GM12878 (cell line): ENCODE data around the gene SSH2. TPM values are rescaled to one million over a fixed set of nuclear protein-coding genes. Genes with fewer than 3 reads are reported as not detected.

Experiments used
- ATAC-seq: fragments of 200-7000 bp; cut with Tn5 transposase; 3 replicates; pipeline ENCODE4 v1.9.1; 2020; ENCODE audit warnings: mild to moderate bottlenecking, moderate library complexity
- BruUV-seq: library from RNA; stranded (reverse); fragments of 400-500 nt; replicated peaks from 2 replicates; lab custom pipeline; 2021; lab: Mats Ljungman, UMichigan
- CTCF ChIA-PET: fragments of 300-600 bp; sonication (Branson Sonifier 250); formaldehyde crosslinking; extraction: SDS; loops from one replicate; lab custom pipeline; 2021; ENCODE audit warnings: inconsistent platforms; lab: Yijun Ruan, JAX
- POLR2A ChIA-PET: fragments of 350-600 bp; formaldehyde crosslinking; extraction: SDS; loops from one replicate; lab custom pipeline; 2021; ENCODE audit warnings: inconsistent platforms; lab: Charles Lee
- RAD21 ChIA-PET: fragments of 300-600 bp; sonication (Branson Sonifier 250); formaldehyde crosslinking; loops from one replicate; lab custom pipeline; 2023; ENCODE audit warnings: antibody characterized with exemption; ENCODE audit not compliant: unreplicated experiment; lab: Charles Lee
- SMC1A ChIA-PET: fragments of 300-600 bp; sonication (Branson Sonifier 250); formaldehyde crosslinking; loops from one replicate; lab custom pipeline; 2023; ENCODE audit not compliant: unreplicated experiment, uncharacterized antibody; lab: Charles Lee
- DNase-seq: peaks from one replicate; pipeline ENCODE4 v3.0.0-alpha.2; 2011; ENCODE audit warnings: low read depth, low spot score
- FAIRE-seq: peaks from 3 replicates; lab custom pipeline; 2011; peaks lifted over from hg19 to GRCh38; lab: Jason Lieb, UNC
- H2AFZ ChIP-seq: 2 replicates; pipeline ENCODE4 v1.6.0; 2011; ENCODE audit warnings: low read depth, low read length, control low read depth; ENCODE audit not compliant: control insufficient read depth
- H3K27ac ChIP-seq: 2 replicates; pipeline ENCODE4 v1.5.1; 2011; ENCODE audit warnings: control low read depth; ENCODE audit not compliant: control insufficient read depth, insufficient read depth
- H3K27me3 ChIP-seq, 2 experiments: replicated peaks in 1 of 2; 2 replicates each; pipeline versions ENCODE4 v1.6.0 to v1.6.1; 2011; ENCODE audit warnings: low read length in 1 of 2; ENCODE audit not compliant: control insufficient read depth in 2 of 2, insufficient read depth in 2 of 2
- H3K36me3 ChIP-seq, 2 experiments: 2 replicates each; pipeline ENCODE4 v1.5.1; 2011; ENCODE audit warnings: low read length in 1 of 2; ENCODE audit not compliant: control insufficient read depth in 2 of 2, insufficient read depth in 2 of 2
- H3K4me1 ChIP-seq: 2 replicates; pipeline ENCODE4 v1.6.1; 2011; ENCODE audit warnings: mild to moderate bottlenecking, low read length, moderate library complexity, mixed read lengths; ENCODE audit not compliant: control insufficient read depth, insufficient read depth
- H3K4me2 ChIP-seq: 2 replicates; pipeline ENCODE4 v1.6.0; 2011; ENCODE audit warnings: control low read depth; ENCODE audit not compliant: control insufficient read depth, insufficient read depth
- H3K4me3 ChIP-seq: fragments of 200-600 bp; sonication (generic); 2 replicates; pipeline ENCODE4 v1.5.1; 2016
- H3K79me2 ChIP-seq: 2 replicates; pipeline ENCODE4 v1.6.0; 2011; ENCODE audit warnings: low read length; ENCODE audit not compliant: control insufficient read depth, insufficient read depth
- H3K9ac ChIP-seq: 2 replicates; pipeline ENCODE4 v1.8.0; 2011; ENCODE audit warnings: low read length, control low read depth, mixed read lengths; ENCODE audit not compliant: control insufficient read depth, insufficient read depth
- H3K9me3 ChIP-seq: replicated peaks from 3 replicates; pipeline ENCODE4 v1.5.1; 2011; ENCODE audit warnings: mild to moderate bottlenecking, low read length; ENCODE audit not compliant: control insufficient read depth, insufficient read depth
- H4K20me1 ChIP-seq: 2 replicates; pipeline ENCODE4 v1.6.0; 2011; ENCODE audit not compliant: control insufficient read depth, insufficient read depth
- FOS ChIP-seq: IDR thresholded peaks from 3 replicates; pipeline ENCODE4 v1.6.1; 2011; ENCODE audit warnings: borderline replicate concordance; ENCODE audit not compliant: insufficient read length; ENCODE audit errors: extremely low read depth
- HDGF ChIP-seq: fragments of 450-650 bp; IDR thresholded peaks from 2 replicates; pipeline ENCODE4 v1.6.1; 2016; ENCODE audit warnings: antibody characterized with exemption
- NR2C2 ChIP-seq: IDR thresholded peaks from 2 replicates; pipeline ENCODE4 v1.6.1; 2011; ENCODE audit warnings: borderline replicate concordance, low read depth; ENCODE audit not compliant: control insufficient read depth, insufficient read length
- PML ChIP-seq: IDR thresholded peaks from 2 replicates; pipeline ENCODE4 v1.6.1; 2012; ENCODE audit warnings: low read length, inconsistent platforms
- PRDM15 ChIP-seq: fragments of 450-650 bp; formaldehyde crosslinking; IDR thresholded peaks from 2 replicates; pipeline ENCODE4 v1.4.0; 2020; ENCODE audit warnings: mild to moderate bottlenecking, moderate library complexity
- RFX5 ChIP-seq: IDR thresholded peaks from 2 replicates; pipeline ENCODE4 v1.6.1; 2011; ENCODE audit warnings: low read depth, low read length, improper control_type of control experiment
- TCF12 ChIP-seq: IDR thresholded peaks from 2 replicates; pipeline ENCODE4 v1.6.1; 2011; ENCODE audit warnings: low read depth, mild to moderate bottlenecking, low read length
- ZNF687 ChIP-seq: fragments of 450-650 bp; IDR thresholded peaks from 2 replicates; pipeline ENCODE4 v1.6.1; 2017; ENCODE audit warnings: mild to moderate bottlenecking, moderate library complexity
- ZZZ3 ChIP-seq: IDR thresholded peaks from 2 replicates; pipeline ENCODE4 v1.6.1; 2011; ENCODE audit warnings: low read depth; ENCODE audit not compliant: control insufficient read depth, insufficient read length
- WGBS: methylation state at CpG from one replicate; pipeline ENCODE4 v1.1.6; 2016; ENCODE audit warnings: low lambda C conversion rate; ENCODE audit not compliant: insufficient replicate concordance, insufficient coverage; ENCODE audit errors: missing lambda C conversion rate; 5-methylcytosine and 5-hydroxymethylcytosine counted together
- in situ Hi-C: fragments of 300-500 bp; cut with MboI; formaldehyde crosslinking; loops from 9 replicates; pipeline ENCODE4 v1.14.3; 2018; ENCODE audit warnings: mixed read lengths
- intact Hi-C: fragments of 100-400 bp; cut with micrococcal nuclease; formaldehyde crosslinking; loops from one replicate; pipeline ENCODE4 v1.14.2; 2022; ENCODE audit not compliant: unreplicated experiment
- polyA plus RNA-seq, 11 experiments: library from polyadenylated mRNA; depleted of rRNA in 4 of 11; unstranded in 6 of 11; stranded (reverse) in 5 of 11; fragments of >200 nt; fragmentation: Nextera tagmentation in 4 of 11; fragmentation: Illumina TruSeq in 1 of 11; extraction: Ambion mirVana in 4 of 11; extraction: Trizol in 1 of 11; gene quantifications; 1 replicate in 1 of 11; 2 replicates in 10 of 11; pipeline versions ENCODE4 v1.2.1 to v1.2.3, GENCODE V29; 2011 to 2016; ENCODE audit warnings: inconsistent platforms in 2 of 11, missing spikeins in 2 of 11, low read depth in 1 of 11
- total RNA-seq, 4 experiments: library from RNA; depleted of rRNA in 3 of 4; stranded (reverse); fragments of >200 nt in 3 of 4; fragmentation: Illumina TruSeq in 1 of 4; extraction: Trizol in 1 of 4; gene quantifications; 2 replicates each; pipeline versions ENCODE4 v1.2.1 to v1.2.3, GENCODE V29; 2013 to 2021
- TF ChIP-seq, protein P1 (sequence below): IDR thresholded peaks from 2 replicates; pipeline ENCODE4 v1.6.1; 2011; ENCODE audit warnings: borderline replicate concordance, low read depth, mild to moderate bottlenecking, moderate library complexity, low read length; ENCODE audit not compliant: insufficient read depth, poor library complexity, severe bottlenecking

The SSH2 gene
- total and polyA plus RNA-seq, 10 of the 15 experiments (the other 5 are each of a cell fraction or from before 2014, with no cell fraction given), result 9.3 to 65.9 (median 34.0) TPM

DNA sequence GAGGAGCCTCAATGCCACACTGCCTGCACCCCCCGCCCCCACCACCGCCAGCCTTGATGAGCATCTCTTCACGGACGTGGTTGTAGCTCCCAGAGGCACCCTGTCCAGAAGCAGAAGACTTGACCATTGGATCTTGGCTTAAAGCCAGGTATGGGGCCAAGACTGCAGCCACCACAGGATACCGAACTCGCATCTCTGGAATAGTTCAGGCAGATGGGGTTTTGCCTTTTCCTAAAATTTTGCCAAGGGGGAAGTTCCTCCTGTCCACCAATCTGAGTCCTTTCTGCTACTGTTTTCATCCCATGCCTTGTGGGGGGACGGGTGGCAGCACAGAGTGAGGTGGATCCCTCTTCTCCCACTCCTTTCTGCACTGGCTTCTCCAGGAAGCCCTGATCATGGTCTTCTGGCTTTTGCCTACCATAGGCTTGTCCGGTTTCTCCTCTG lies 308.3 kb downstream of the SSH2 start:
- no peaks in the 10 kb centered on the region for H3K79me2 ChIP-seq
- no peak overlapping the region for H3K9ac ChIP-seq
- H2AFZ ChIP-seq, result no peak overlapping the region
- peaks cover 19% of the 10 kb centered on the region for H3K4me1 ChIP-seq
- RAD21 ChIA-PET, result interaction anchor here (0.9 to 2.3 kb wide), 3 partner anchors 157 to 472 kb away, joined by 3 to 8 read pairs (median 5); no protein-coding TSS in a partner anchor
- in situ Hi-C loops, result no loop called here
- H3K9me3 ChIP-seq, result no peaks in the 10 kb centered on the region
- H3K27ac ChIP-seq, result no peak overlapping the region
- POLR2A ChIA-PET, result no interaction called here
- WGBS, result 80% methylated on average over 8 of the region's 8 CpGs
- no TSS peak for BruUV-seq
- H4K20me1 ChIP-seq, result peaks cover 3% of the 10 kb centered on the region; the same call in 1 of the 2 replicates
- FAIRE-seq (no peak), DNase-seq (no peak), ATAC-seq (no peak)
- peak overlapping the region; percentile 88 for H3K4me2 ChIP-seq
- CTCF ChIA-PET, result interaction anchor here (0.7 to 5.9 kb wide), 6 partner anchors 41 to 310 kb away, joined by 3 to 114 read pairs (median 4); no protein-coding TSS in a partner anchor
- H3K36me3 ChIP-seq, result peaks cover 0 to 3% of the 10 kb centered on the region in 2 experiments; a peak in 1 of 4 replicates
- peaks cover 0 to 1% of the 10 kb centered on the region in 2 experiments; a peak in 1 of 4 replicates for H3K27me3 ChIP-seq
- intact Hi-C loops, result loop anchor here (5.0 kb wide), 1 partner anchor 51 kb away; no protein-coding TSS in a partner anchor
- SMC1A ChIA-PET, result interaction anchor here (0.6 to 1.2 kb wide), 4 partner anchors 37 to 252 kb away, joined by 3 read pairs; no protein-coding TSS in a partner anchor
- H3K4me3 ChIP-seq, result peak overlapping the region; percentile 78; the same call in 1 of the 2 replicates
- TF ChIP-seq PRDM15 (CRISPR knock-in tag) (no peak), FOS (no peak), PML (no peak), NR2C2 (no peak), RFX5 (no peak), TCF12 (no peak), ZZZ3 (no peak), HDGF (no peak), ZNF687 (no peak)
- TF ChIP-seq, protein P1, sequence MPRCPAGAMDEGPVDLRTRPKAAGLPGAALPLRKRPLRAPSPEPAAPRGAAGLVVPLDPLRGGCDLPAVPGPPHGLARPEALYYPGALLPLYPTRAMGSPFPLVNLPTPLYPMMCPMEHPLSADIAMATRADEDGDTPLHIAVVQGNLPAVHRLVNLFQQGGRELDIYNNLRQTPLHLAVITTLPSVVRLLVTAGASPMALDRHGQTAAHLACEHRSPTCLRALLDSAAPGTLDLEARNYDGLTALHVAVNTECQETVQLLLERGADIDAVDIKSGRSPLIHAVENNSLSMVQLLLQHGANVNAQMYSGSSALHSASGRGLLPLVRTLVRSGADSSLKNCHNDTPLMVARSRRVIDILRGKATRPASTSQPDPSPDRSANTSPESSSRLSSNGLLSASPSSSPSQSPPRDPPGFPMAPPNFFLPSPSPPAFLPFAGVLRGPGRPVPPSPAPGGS, result no peak
